DND-41 (cell line): ENCODE data around the gene IL1RN.

ENCODE experiments used
- ATAC-seq: fragments of 200-7000 bp; cut with Tn5 transposase; 3 replicates; pipeline ENCODE4 v1.9.1; 2021; ENCODE audit warnings: low read depth; ENCODE audit not compliant: insufficient read depth
- DNase-seq: peaks from one replicate; pipeline ENCODE4 v3.0.0-alpha.2; 2020
- H2AFZ ChIP-seq: 2 replicates; pipeline ENCODE4 v1.6.0; 2012; ENCODE audit warnings: low read depth, low read length
- H3K27ac ChIP-seq: 2 replicates; pipeline ENCODE4 v1.5.1; 2012; ENCODE audit warnings: low read length, inconsistent platforms
- H3K27me3 ChIP-seq: fragments of 200-600 bp; sonication (generic); 2 replicates; pipeline ENCODE4 v1.6.0; 2012; ENCODE audit warnings: low read length, mild to moderate bottlenecking, inconsistent platforms; ENCODE audit not compliant: insufficient read depth, poor library complexity
- H3K36me3 ChIP-seq: 2 replicates; pipeline ENCODE4 v1.5.1; 2012; ENCODE audit warnings: low read length, inconsistent platforms; ENCODE audit not compliant: insufficient read depth
- H3K4me1 ChIP-seq: 2 replicates; pipeline ENCODE4 v1.5.1; 2012; ENCODE audit warnings: mild to moderate bottlenecking, low read length; ENCODE audit not compliant: insufficient read depth
- H3K4me2 ChIP-seq: 2 replicates; pipeline ENCODE4 v1.6.0; 2012; ENCODE audit warnings: mild to moderate bottlenecking, moderate library complexity, low read length, inconsistent platforms; ENCODE audit not compliant: insufficient read depth
- H3K4me3 ChIP-seq, 2 experiments: fragments of 200-600 bp in 1 of 2; shearing (Covaris generic) in 1 of 2; 2 replicates each; pipeline ENCODE4 v1.5.1; 2012 to 2016; ENCODE audit warnings: inconsistent platforms in 2 of 2, low read length in 2 of 2, mild to moderate bottlenecking in 2 of 2, low read depth in 1 of 2, moderate library complexity in 1 of 2
- H3K79me2 ChIP-seq: 2 replicates; pipeline ENCODE4 v1.6.0; 2012; ENCODE audit warnings: low read length, inconsistent platforms; ENCODE audit not compliant: insufficient read depth
- H3K9ac ChIP-seq: 2 replicates; pipeline ENCODE4 v1.6.0; 2012; ENCODE audit warnings: low read depth, mild to moderate bottlenecking, inconsistent platforms, low read length, moderate library complexity
- H3K9me3 ChIP-seq: 2 replicates; pipeline ENCODE4 v1.5.1; 2012; ENCODE audit warnings: low read length, moderate library complexity, mild to moderate bottlenecking, inconsistent platforms; ENCODE audit not compliant: insufficient read depth, severe bottlenecking
- H4K20me1 ChIP-seq: 2 replicates; pipeline ENCODE4 v1.6.0; 2012; ENCODE audit warnings: low read length; ENCODE audit not compliant: insufficient read depth
- CTCF ChIP-seq: IDR thresholded peaks from 2 replicates; pipeline ENCODE4 v1.5.1; 2012; ENCODE audit warnings: borderline replicate concordance, low read length, moderate library complexity, mild to moderate bottlenecking; ENCODE audit not compliant: poor library complexity, severe bottlenecking; ENCODE audit errors: extremely low read depth
- EZH2 ChIP-seq: IDR thresholded peaks from 3 replicates; pipeline ENCODE4 v1.6.1; 2012; ENCODE audit warnings: borderline replicate concordance, low read depth, mild to moderate bottlenecking, moderate library complexity, low read length, inconsistent platforms; ENCODE audit not compliant: severe bottlenecking

Gene IL1RN

GRCh38 chr2:113175736-113176695, 48.6 kb downstream of the IL1RN start:
- Histone ChIP-seq H3K4me2 (peak overlapping the region; percentile 95), H3K4me1 (peaks cover 72% of the 10 kb centered on the region), H3K27ac (peak overlapping the region; percentile 96), H3K9me3 (no peaks in the 10 kb centered on the region), H3K27me3 (no peaks in the 10 kb centered on the region), H2AFZ (no peak overlapping the region), H3K9ac (peak overlapping the region; percentile 78), H3K79me2 (peaks cover 79% of the 10 kb centered on the region), H3K36me3 (peaks cover 56% of the 10 kb centered on the region), H3K4me3 (peak overlapping the region; percentile 25 to 80; a peak in 3 of 4 replicates), H4K20me1 (peaks cover 49% of the 10 kb centered on the region)
- ATAC-seq (peak; percentile 2; the same call in 2 of the 3 replicates), DNase-seq (peak; percentile 73)
- TF ChIP-seq CTCF (no peak), EZH2 (no peak)

- peaks cover 87% of the 10 kb centered on the region for H3K79me2 ChIP-seq
- peak overlapping the region in 1 of 2 experiments; percentile 80; a peak in 1 of 4 replicates for H3K4me3 ChIP-seq
- H3K27me3 ChIP-seq = no peaks in the 10 kb centered on the region
- no peaks in the 10 kb centered on the region for H3K9me3 ChIP-seq
- peaks cover 75% of the 10 kb centered on the region for H3K4me1 ChIP-seq
- H3K36me3 ChIP-seq = peaks cover 64% of the 10 kb centered on the region
- no peak overlapping the region for H2AFZ ChIP-seq
- ATAC-seq (no peak), DNase-seq (no peak)
- H4K20me1 ChIP-seq = peaks cover 58% of the 10 kb centered on the region
- peak overlapping the region; percentile 95 for H3K4me2 ChIP-seq
- TF ChIP-seq EZH2 = no peak
- TF ChIP-seq CTCF = no peak
- peak overlapping the region; percentile 78; the same call in 1 of the 2 replicates for H3K9ac ChIP-seq
- H3K27ac ChIP-seq = peak overlapping the region; percentile 96
These were observed 49.4 kb downstream of the IL1RN start for GRCh38 chr2:113176696-113177355.

- peaks cover 71% of the 10 kb centered on the region for H4K20me1 ChIP-seq
- peak overlapping the region; percentile 15; the same call in 1 of the 2 replicates for H3K27ac ChIP-seq
- TF ChIP-seq EZH2 (no peak), CTCF (no peak)
- no peak for DNase-seq
- no peak overlapping the region for H2AFZ ChIP-seq
- no peaks in the 10 kb centered on the region for H3K9me3 ChIP-seq
- H3K9ac ChIP-seq = no peak overlapping the region; the same call in 1 of the 2 replicates
- H3K79me2 ChIP-seq = peaks cover 98% of the 10 kb centered on the region
- H3K36me3 ChIP-seq = peaks cover 78% of the 10 kb centered on the region
- 0 out of 2 replicates have a peak overlapping the region, but pooled peaks have one; percentile 95 for H3K4me2 ChIP-seq
- H3K4me1 ChIP-seq = peaks cover 74% of the 10 kb centered on the region
- H3K27me3 ChIP-seq = no peaks in the 10 kb centered on the region
- no peak for ATAC-seq
- H3K4me3 ChIP-seq = no peak overlapping the region
These were observed 50.8 kb downstream of the IL1RN start for GRCh38 chr2:113178069-113178746.
